NOMO-1 treated with dmso at 0.1 percent for 144 hours (cell line): ENCODE data around the gene ZFP92.

Experiments used
- DNase-seq: peaks from one replicate; lab custom pipeline; 2025; ENCODE audit not compliant: unreplicated experiment; lab: John Stamatoyannopoulos, UW

ZFP92 gene

GRCh38 chrX:153450949-153451277, 39.6 kb downstream of the ZFP92 start:
- DNase-seq: no peak

GRCh38 chrX:153454901-153455550, 43.8 kb downstream of the ZFP92 start:
- DNase-seq: no peak

GRCh38 chrX:153455571-153455970, 44.3 kb downstream of the ZFP92 start:
- DNase-seq: no peak

- no peak for DNase-seq
Measured at GRCh38 chrX:153456161-153456560, 44.9 kb downstream of the ZFP92 start.

GRCh38 chrX:153456704-153457103, 45.4 kb downstream of the ZFP92 start:
- no peak for DNase-seq

GRCh38 chrX:153457136-153457825, 46.0 kb downstream of the ZFP92 start:
- DNase-seq: no peak

GRCh38 chrX:153457827-153458466, 46.7 kb downstream of the ZFP92 start:
- DNase-seq: no peak

- DNase-seq: no peak
Measured at GRCh38 chrX:153458476-153458875, 47.2 kb downstream of the ZFP92 start.

GRCh38 chrX:153459986-153460385, 48.7 kb downstream of the ZFP92 start:
- no peak for DNase-seq

- DNase-seq: no peak
Measured at GRCh38 chrX:153460826-153461225, 49.6 kb downstream of the ZFP92 start.
